ENCODE data around the gene KCNIP2.

The KCNIP2 gene

GRCh38 chr10:101843032-101844021 lies at the start of gene KCNIP2:
TSS of gene KCNIP2 (minus strand) at chr10:101843800. CDS start at chr10:101843568, 232 bp downstream.
- DNase-seq = peak in 1 of 2 experiments; percentile 71

GRCh38 chr10:101892782-101893391 lies 49.3 kb upstream of the KCNIP2 start:
- no peak for DNase-seq

- DNase-seq = peak; percentile 23 to 67
Observed at GRCh38 chr10:101889256-101890210, 45.9 kb upstream of the KCNIP2 start.

- DNase-seq = no peak
Observed at GRCh38 chr10:101888251-101888949, 44.8 kb upstream of the KCNIP2 start.

GRCh38 chr10:101887775-101888174 lies 44.2 kb upstream of the KCNIP2 start:
- DNase-seq = no peak

- no peak for DNase-seq
Observed at GRCh38 chr10:101886521-101887312, 43.1 kb upstream of the KCNIP2 start.

GRCh38 chr10:101881036-101881774 lies 37.6 kb upstream of the KCNIP2 start:
- DNase-seq = no peak

GRCh38 chr10:101880232-101880573 lies 36.6 kb upstream of the KCNIP2 start:
- DNase-seq = no peak

GRCh38 chr10:101879456-101880231 lies 36.0 kb upstream of the KCNIP2 start:
- no peak for DNase-seq

- no peak for DNase-seq
Observed at GRCh38 chr10:101878869-101879268, 35.3 kb upstream of the KCNIP2 start.

GRCh38 chr10:101875068-101875688 lies 31.6 kb upstream of the KCNIP2 start:
- no peak for DNase-seq

- DNase-seq = no peak
Observed at GRCh38 chr10:101874252-101874651, 30.7 kb upstream of the KCNIP2 start.

- DNase-seq = no peak
Observed at GRCh38 chr10:101867931-101868330, 24.3 kb upstream of the KCNIP2 start.

- no peak for DNase-seq
Observed at GRCh38 chr10:101859530-101859929, 15.9 kb upstream of the KCNIP2 start.

- DNase-seq = no peak
Observed at GRCh38 chr10:101858723-101859500, 15.3 kb upstream of the KCNIP2 start.

- no peak for DNase-seq
Observed at GRCh38 chr10:101857802-101858476, 14.3 kb upstream of the KCNIP2 start.

- DNase-seq = no peak
Observed at GRCh38 chr10:101856626-101857025, 13.0 kb upstream of the KCNIP2 start.
